GM12878 (cell line): ENCODE results near the gene EVI5L.

Source experiments
- CEBPZ ChIP-seq: fragments of 150-350 bp; IDR thresholded peaks from 2 replicates; pipeline ENCODE4 v1.6.1; 2016; ENCODE audit warnings: low read depth, low read length
- CTCF ChIP-seq, 3 experiments: IDR thresholded peaks in 2 of 3; conservative IDR thresholded peaks in 1 of 3; 2 replicates each; pipeline ENCODE4 v1.5.1; 2011; ENCODE audit warnings: low read depth in 3 of 3, low read length in 3 of 3, mild to moderate bottlenecking in 3 of 3, control low read depth in 2 of 3, moderate library complexity in 2 of 3, inconsistent platforms in 1 of 3, mixed read lengths in 1 of 3; ENCODE audit not compliant: control insufficient read depth in 2 of 3, insufficient read depth in 1 of 3; ENCODE audit errors: extremely low read depth in 1 of 3
- EP300 ChIP-seq, 2 experiments: fragments of 150-350 bp in 1 of 2; IDR thresholded peaks; 2 replicates each; pipeline ENCODE4 v1.6.1; 2011 to 2012; ENCODE audit warnings: low read depth in 2 of 2, low read length in 2 of 2, borderline replicate concordance in 1 of 2, improper control_type of control experiment in 1 of 2, inconsistent platforms in 1 of 2; ENCODE audit not compliant: control insufficient read depth in 1 of 2
- GABPA ChIP-seq: IDR thresholded peaks from 2 replicates; pipeline ENCODE4 v1.6.1; 2014; ENCODE audit warnings: antibody characterized with exemption, low read depth, mild to moderate bottlenecking, inconsistent platforms
- HDAC6 ChIP-seq: fragments of 200-600 bp; sonication (generic); IDR thresholded peaks from one replicate; pipeline ENCODE4 v1.8.0; 2017; ENCODE audit warnings: antibody characterized with exemption; ENCODE audit not compliant: unreplicated experiment
- JUNB ChIP-seq: IDR thresholded peaks from 2 replicates; pipeline ENCODE4 v1.6.1; 2016; ENCODE audit warnings: antibody characterized with exemption, mild to moderate bottlenecking
- MTA3 ChIP-seq: IDR thresholded peaks from 2 replicates; pipeline ENCODE4 v1.6.1; 2012; ENCODE audit warnings: low read length, inconsistent platforms, borderline replicate concordance
- POLR2A ChIP-seq: IDR thresholded peaks from 2 replicates; pipeline ENCODE4 v1.6.1; 2011; ENCODE audit warnings: low read depth, mild to moderate bottlenecking, low read length
- REST ChIP-seq: IDR thresholded peaks from 2 replicates; pipeline ENCODE4 v1.6.1; 2012; ENCODE audit warnings: mild to moderate bottlenecking, low read depth, low read length
- STAT1 ChIP-seq: fragments of 450-650 bp; conservative IDR thresholded peaks from 2 replicates; pipeline ENCODE4 v1.6.1; 2014; ENCODE audit warnings: antibody characterized with exemption, mild to moderate bottlenecking
- TCF3 ChIP-seq: IDR thresholded peaks from 2 replicates; pipeline ENCODE4 v1.6.1; 2012; ENCODE audit warnings: low read depth, mild to moderate bottlenecking, low read length, borderline replicate concordance; ENCODE audit not compliant: insufficient read depth
- TCF7 ChIP-seq: IDR thresholded peaks from 2 replicates; pipeline ENCODE4 v1.6.1; 2014; ENCODE audit warnings: antibody characterized with exemption, borderline replicate concordance
- USF1 ChIP-seq: IDR thresholded peaks from 2 replicates; pipeline ENCODE4 v1.6.1; 2011; ENCODE audit warnings: borderline replicate concordance, low read depth, mild to moderate bottlenecking, moderate library complexity, mixed read lengths, low read length; ENCODE audit not compliant: insufficient read depth; ENCODE audit errors: extremely low read length
- ZNF274 ChIP-seq: IDR thresholded peaks from one replicate; pipeline ENCODE4 v1.8.0; 2011; ENCODE audit not compliant: insufficient read length, insufficient read depth

GRCh38 chr19:7863157-7863970, 33.3 kb downstream of the EVI5L start:
- TF ChIP-seq STAT1 (no peak), ZNF274 (no peak), CTCF (IDR thresholded peaks at IDR 0.05 in 2 of 3, conservative IDR thresholded peaks at IDR 0.05 in 1 of 3; ENCODE audit: control insufficient read depth in 2 of 3, extremely low read depth in 1 of 3, insufficient read depth in 1 of 3, low read depth in 3 of 3, low read length in 3 of 3) (no peak), REST (no peak), GABPA (no peak), USF1 (no peak), EP300 (IDR thresholded peaks at IDR 0.05; ENCODE audit: borderline replicate concordance in 1 of 2, control insufficient read depth in 1 of 2, low read depth in 2 of 2, low read length in 2 of 2) (no peak), MTA3 (no peak), JUNB (no peak), CEBPZ (no peak), TCF3 (no peak), TCF7 (no peak), HDAC6 (no peak), POLR2A (no peak)
